SK-N-SH (cell line): ENCODE measurements around the gene TES.

ENCODE experiments used
- CHD2 ChIP-seq: fragments of 150-350 bp; IDR thresholded peaks from 2 replicates; pipeline ENCODE4 v1.6.1; 2018; ENCODE audit warnings: low read length; ENCODE audit not compliant: partially characterized antibody
- CTCF ChIP-seq: fragments of 200-600 bp; sonication (generic); IDR thresholded peaks from 2 replicates; pipeline ENCODE4 v1.6.1; 2017; ENCODE audit warnings: antibody characterized with exemption, mild to moderate bottlenecking, moderate library complexity
- ELF1 ChIP-seq: IDR thresholded peaks from 2 replicates; pipeline ENCODE4 v1.4.0; 2012
- EP300 ChIP-seq, 2 experiments: IDR thresholded peaks; 2 replicates each; pipeline versions ENCODE4 v1.4.0 to v1.6.1; 2012; ENCODE audit warnings: borderline replicate concordance in 1 of 2, low read depth in 1 of 2, low read length in 1 of 2
- EZH2phosphoT487 ChIP-seq: fragments of 200-600 bp; sonication (generic); IDR thresholded peaks from 2 replicates; pipeline ENCODE4 v1.6.1; 2017; ENCODE audit warnings: low read depth, mixed run types, mild to moderate bottlenecking, antibody characterized with exemption, moderate library complexity, borderline replicate concordance
- FOXJ3 ChIP-seq: sonication (generic); formaldehyde crosslinking; IDR thresholded peaks from 2 replicates; pipeline ENCODE4 v1.5.1; 2020; ENCODE audit warnings: mild to moderate bottlenecking, missing genetic modification reagents
- FOXM1 ChIP-seq: IDR thresholded peaks from 2 replicates; pipeline ENCODE4 v1.4.0; 2012; ENCODE audit warnings: low read depth, mild to moderate bottlenecking
- NRF1 ChIP-seq: IDR thresholded peaks from 2 replicates; pipeline ENCODE4 v1.6.1; 2012; ENCODE audit warnings: low read depth, mild to moderate bottlenecking, low read length
- POLR2AphosphoS5 ChIP-seq: IDR thresholded peaks from 2 replicates; pipeline ENCODE4 v1.6.1; 2012; ENCODE audit warnings: low read depth, low read length
- YY1 ChIP-seq: IDR thresholded peaks from 2 replicates; pipeline ENCODE4 v1.4.0; 2012; ENCODE audit warnings: low read depth, mild to moderate bottlenecking
- ZBTB33 ChIP-seq: IDR thresholded peaks from 2 replicates; pipeline ENCODE4 v1.4.0; 2012; ENCODE audit warnings: low read depth, borderline replicate concordance

- TF ChIP-seq EP300 (IDR thresholded peaks at IDR 0.05; ENCODE audit: borderline replicate concordance in 1 of 2, low read depth in 1 of 2, low read length in 1 of 2) (no peak), CTCF (no peak), YY1 (no peak), NRF1 (no peak), ELF1 (no peak), POLR2AphosphoS5 (no peak), EZH2phosphoT487 (no peak), ZBTB33 (no peak), FOXM1 (no peak), FOXJ3 (CRISPR knock-in tag) (no peak), CHD2 (no peak)
These were observed 41.3 kb upstream of the TES start for GRCh38 chr7:116169060-116169459.
